ENCODE measurements around the gene SORCS2. TPM values are rescaled to one million over a fixed set of nuclear protein-coding genes. Genes with fewer than 3 reads are reported as not detected.
A peak's percentile ranks its signal among the peaks of the same experiment; 100 is the strongest.

Gene SORCS2
- total RNA-seq, 4 donors from 2014 or later = 0.07 to 1.2 (median 0.11) TPM

GRCh38 chr4:7260569-7260968 lies 68.2 kb downstream of the SORCS2 start:
- no peaks in the 10 kb centered on the region for H3K36me3 ChIP-seq
- H3K4me1 ChIP-seq = peaks cover 27 to 30% of the 10 kb centered on the region in 2 donors
- peak overlapping the region in 3 of 4 donors; percentile 72 to 79 (median 79) for H3K27ac ChIP-seq
- no peak for ATAC-seq
- intact Hi-C loops (cut with DNase I; ENCODE audit: low total_unique reads) = loop anchor here (5.0 kb wide), 1 partner anchor 53 kb away; no protein-coding TSS in a partner anchor
- H3K9me3 ChIP-seq = no peaks in the 10 kb centered on the region
- no peak for TF ChIP-seq POLR2A (IDR thresholded peaks at IDR 0.05)
- no peak for TF ChIP-seq CTCF (IDR thresholded peaks at IDR 0.05 in 4 of 5, conservative IDR thresholded peaks at IDR 0.05 in 1 of 5)
- no peaks in the 10 kb centered on the region for H3K27me3 ChIP-seq
- no peak overlapping the region for H3K4me3 ChIP-seq
- no peak for DNase-seq
- in situ Hi-C loops (cut with MboI; ENCODE audit: low sequenced_read_pairs in 4 of 4) = no loop called here

- no peak for TF ChIP-seq POLR2A (IDR thresholded peaks at IDR 0.05)
- no peak for TF ChIP-seq CTCF (IDR thresholded peaks at IDR 0.05 in 4 of 5, conservative IDR thresholded peaks at IDR 0.05 in 1 of 5)
- in situ Hi-C loops (cut with MboI; ENCODE audit: low sequenced_read_pairs in 4 of 4) (no loop called here), intact Hi-C loops (cut with DNase I; ENCODE audit: low total_unique reads) (loop anchor here (5.0 kb wide), 1 partner anchor 54 kb away; no protein-coding TSS in a partner anchor)
- no peaks in the 10 kb centered on the region for H3K9me3 ChIP-seq
- peaks cover 23 to 25% of the 10 kb centered on the region in 2 donors for H3K4me1 ChIP-seq
- ATAC-seq = peak; percentile 81 to 92
- no peaks in the 10 kb centered on the region for H3K36me3 ChIP-seq
- peak; percentile 43 to 47 for DNase-seq
- H3K4me3 ChIP-seq = no peak overlapping the region
- H3K27me3 ChIP-seq = no peaks in the 10 kb centered on the region
- peak overlapping the region; percentile 60 to 79 (median 76) for H3K27ac ChIP-seq
Measured at GRCh38 chr4:7261087-7261486, 68.7 kb downstream of the SORCS2 start.

GRCh38 chr4:7261536-7261935 lies 69.2 kb downstream of the SORCS2 start:
- Histone ChIP-seq H3K27me3 (no peaks in the 10 kb centered on the region), H3K36me3 (no peaks in the 10 kb centered on the region), H3K27ac (peak overlapping the region; percentile 60 to 79 (median 76)), H3K4me1 (peaks cover 19 to 21% of the 10 kb centered on the region in 2 donors), H3K4me3 (no peak overlapping the region), H3K9me3 (no peaks in the 10 kb centered on the region)
- no peak for TF ChIP-seq POLR2A (IDR thresholded peaks at IDR 0.05)
- no peak for TF ChIP-seq CTCF (IDR thresholded peaks at IDR 0.05 in 4 of 5, conservative IDR thresholded peaks at IDR 0.05 in 1 of 5)
- DNase-seq (no peak), ATAC-seq (no peak)
- intact Hi-C loops (cut with DNase I; ENCODE audit: low total_unique reads) (loop anchor here (5.0 kb wide), 1 partner anchor 54 kb away; no protein-coding TSS in a partner anchor), in situ Hi-C loops (cut with MboI; ENCODE audit: low sequenced_read_pairs in 4 of 4) (no loop called here)

GRCh38 chr4:7262134-7262533 lies 69.8 kb downstream of the SORCS2 start:
- in situ Hi-C loops (cut with MboI; ENCODE audit: low sequenced_read_pairs in 4 of 4) (no loop called here), intact Hi-C loops (cut with DNase I; ENCODE audit: low total_unique reads) (loop anchor here (5.0 kb wide), 1 partner anchor 55 kb away; no protein-coding TSS in a partner anchor)
- TF ChIP-seq CTCF (IDR thresholded peaks at IDR 0.05 in 4 of 5, conservative IDR thresholded peaks at IDR 0.05 in 1 of 5) = no peak
- no peak for TF ChIP-seq POLR2A (IDR thresholded peaks at IDR 0.05)
- peaks cover 13 to 15% of the 10 kb centered on the region in 2 donors for H3K4me1 ChIP-seq
- no peaks in the 10 kb centered on the region for H3K36me3 ChIP-seq
- H3K27ac ChIP-seq = no peak overlapping the region
- H3K27me3 ChIP-seq = no peaks in the 10 kb centered on the region
- no peaks in the 10 kb centered on the region for H3K9me3 ChIP-seq
- no peak overlapping the region for H3K4me3 ChIP-seq
- ATAC-seq (no peak), DNase-seq (no peak)

GRCh38 chr4:7263166-7263565 lies 70.8 kb downstream of the SORCS2 start:
- intact Hi-C loops (cut with DNase I; ENCODE audit: low total_unique reads) (loop anchor here (5.0 kb wide), 1 partner anchor 56 kb away; no protein-coding TSS in a partner anchor), in situ Hi-C loops (cut with MboI; ENCODE audit: low sequenced_read_pairs in 4 of 4) (no loop called here)
- Histone ChIP-seq H3K9me3 (no peaks in the 10 kb centered on the region), H3K4me1 (peaks cover 8 to 13% of the 10 kb centered on the region in 2 donors), H3K4me3 (no peak overlapping the region), H3K36me3 (no peaks in the 10 kb centered on the region), H3K27me3 (no peaks in the 10 kb centered on the region), H3K27ac (no peak overlapping the region)
- DNase-seq (no peak), ATAC-seq (no peak)
- TF ChIP-seq CTCF (IDR thresholded peaks at IDR 0.05 in 4 of 5, conservative IDR thresholded peaks at IDR 0.05 in 1 of 5) (no peak), POLR2A (IDR thresholded peaks at IDR 0.05) (no peak)

Data from gastrocnemius medialis (tissue), 4 donors.